PC-9 (cell line): ENCODE data around the gene CTSF. TPM values are rescaled to one million over a fixed set of nuclear protein-coding genes. Genes with fewer than 3 reads are reported as not detected.

Experiments used
- BruUV-seq: library from RNA; stranded (reverse); fragments of 400-500 nt; replicated peaks from 2 replicates; lab custom pipeline; 2021; lab: Mats Ljungman, UMichigan
- CTCF ChIA-PET: fragments of 300-600 bp; sonication (Branson Sonifier 250); formaldehyde crosslinking; loops from one replicate; lab custom pipeline; 2022; ENCODE audit warnings: antibody characterized with exemption; lab: Charles Lee
- POLR2A ChIA-PET: fragments of 300-600 bp; sonication (Branson Sonifier 250); formaldehyde crosslinking; loops from one replicate; lab custom pipeline; 2022; ENCODE audit warnings: antibody characterized with exemption; ENCODE audit not compliant: unreplicated experiment; lab: Charles Lee
- DNase-seq, 2 experiments: peaks; one replicate each; pipeline versions ENCODE4 v3.0.0 to v3.0.0-alpha.2; 2015 to 2022; ENCODE audit warnings: mixed read lengths in 1 of 2
- H2AFZ ChIP-seq: fragments of 200-600 bp; sonication (generic); 2 replicates; pipeline ENCODE4 v1.8.1; 2017; ENCODE audit warnings: antibody characterized with exemption
- H3F3A ChIP-seq: fragments of 200-600 bp; sonication (generic); 2 replicates; pipeline ENCODE4 v1.8.1; 2017; ENCODE audit warnings: antibody characterized with exemption, mild to moderate bottlenecking, low read depth; ENCODE audit not compliant: insufficient read depth
- H3K27ac ChIP-seq: fragments of 200-600 bp; sonication (generic); 2 replicates; pipeline ENCODE4 v1.6.1; 2016; ENCODE audit warnings: mixed run types
- H3K27me3 ChIP-seq: fragments of 200-600 bp; sonication (generic); 2 replicates; pipeline ENCODE4 v1.6.1; 2016; ENCODE audit warnings: low read depth, mixed run types; ENCODE audit not compliant: insufficient read depth
- H3K36me3 ChIP-seq: fragments of 200-600 bp; sonication (generic); 2 replicates; pipeline ENCODE4 v1.6.1; 2016; ENCODE audit warnings: low read depth, mixed run types
- H3K4me1 ChIP-seq: fragments of 200-600 bp; sonication (generic); replicated peaks from 2 replicates; pipeline ENCODE4 v1.6.1; 2016; ENCODE audit warnings: mixed run types; ENCODE audit not compliant: insufficient read depth
- H3K4me2 ChIP-seq: fragments of 200-600 bp; sonication (generic); 2 replicates; pipeline ENCODE4 v1.6.1; 2017; ENCODE audit warnings: mixed run types
- H3K4me3 ChIP-seq: fragments of 200-600 bp; sonication (generic); 2 replicates; pipeline ENCODE4 v1.6.1; 2016; ENCODE audit warnings: mixed run types
- H3K79me2 ChIP-seq: fragments of 200-600 bp; sonication (generic); 2 replicates; pipeline ENCODE4 v1.6.1; 2017; ENCODE audit warnings: low read depth, mixed run types
- H3K9me2 ChIP-seq: fragments of 200-600 bp; sonication (generic); 2 replicates; pipeline ENCODE4 v1.8.1; 2017; ENCODE audit warnings: mild to moderate bottlenecking; ENCODE audit not compliant: insufficient read depth
- H3K9me3 ChIP-seq: fragments of 200-600 bp; sonication (generic); 2 replicates; pipeline ENCODE4 v1.8.1; 2016; ENCODE audit warnings: low read depth; ENCODE audit not compliant: insufficient read depth
- H4K20me1 ChIP-seq: fragments of 200-600 bp; sonication (generic); 2 replicates; pipeline ENCODE4 v1.8.1; 2017; ENCODE audit not compliant: insufficient read depth
- CTCF ChIP-seq: fragments of 200-600 bp; sonication (generic); conservative IDR thresholded peaks from 2 replicates; pipeline ENCODE4 v1.6.1; 2017; ENCODE audit warnings: mixed run types, antibody characterized with exemption, mild to moderate bottlenecking, moderate library complexity
- EZH2 ChIP-seq: fragments of 200-600 bp; sonication (generic); IDR thresholded peaks from 2 replicates; pipeline ENCODE4 v1.8.0; 2017; ENCODE audit warnings: antibody characterized with exemption, low read depth
- intact Hi-C: fragments of 100-400 bp; cut with micrococcal nuclease; formaldehyde crosslinking; loops from one replicate; pipeline ENCODE4 v1.10.0; 2022; ENCODE audit not compliant: unreplicated experiment
- total RNA-seq: library from RNA; stranded (reverse); gene quantifications from 2 replicates; pipeline ENCODE4 v1.2.3, GENCODE V29; 2021

The CTSF gene
- total RNA-seq, 1 experiment from 2014 or later: 34.3 TPM

DNA sequence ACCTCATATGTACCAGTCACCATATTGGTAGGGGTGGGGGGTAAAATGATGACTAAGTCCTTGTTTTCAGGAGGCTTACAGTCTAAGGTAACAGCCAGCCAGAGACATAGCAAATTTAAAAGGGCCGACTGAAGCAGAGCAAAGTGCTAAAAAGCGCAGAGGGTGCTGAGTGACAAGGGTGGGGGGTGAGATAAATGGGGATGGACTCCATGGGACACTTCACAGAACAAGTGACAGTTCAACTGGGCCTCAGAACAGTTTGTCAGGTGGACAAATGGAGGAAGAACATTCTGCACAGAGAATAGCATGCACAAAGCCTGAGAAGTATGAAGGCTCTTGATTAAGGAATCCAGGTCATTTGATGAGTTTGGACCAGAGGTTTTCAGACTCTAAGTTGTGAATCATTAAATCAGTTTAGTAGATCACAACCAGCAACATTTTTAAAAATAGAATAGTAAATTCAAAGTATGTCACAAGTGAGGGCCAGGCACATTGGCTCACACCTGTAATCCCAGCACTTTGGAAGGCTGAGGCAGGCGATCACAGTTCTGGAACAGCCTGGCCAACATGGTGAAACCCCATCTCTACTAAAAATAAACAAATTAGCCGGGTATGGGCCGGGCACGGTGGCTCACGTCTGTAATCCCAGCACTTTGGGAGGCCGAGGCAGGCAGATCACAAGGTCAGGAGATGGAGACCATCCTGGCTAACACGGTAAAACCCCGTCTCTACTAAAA, 43.9 kb downstream of the CTSF start:
- Histone ChIP-seq H3K9me2 (no peaks in the 10 kb centered on the region), H3K36me3 (no peaks in the 10 kb centered on the region; the same call in 1 of the 2 replicates), H3K4me3 (no peak overlapping the region), H3K27me3 (no peaks in the 10 kb centered on the region), H3K4me2 (no peak overlapping the region), H3F3A (no peaks in the 10 kb centered on the region), H3K27ac (no peak overlapping the region), H2AFZ (no peak overlapping the region), H3K9me3 (no peaks in the 10 kb centered on the region), H4K20me1 (no peaks in the 10 kb centered on the region), H3K4me1 (no peaks in the 10 kb centered on the region), H3K79me2 (no peaks in the 10 kb centered on the region)
- intact Hi-C loops: no loop called here
- DNase-seq: no peak
- ChIA-PET POLR2A (no interaction called here), CTCF (no interaction called here)
- TF ChIP-seq EZH2 (no peak), CTCF (no peak)
- no TSS peak for BruUV-seq

DNA sequence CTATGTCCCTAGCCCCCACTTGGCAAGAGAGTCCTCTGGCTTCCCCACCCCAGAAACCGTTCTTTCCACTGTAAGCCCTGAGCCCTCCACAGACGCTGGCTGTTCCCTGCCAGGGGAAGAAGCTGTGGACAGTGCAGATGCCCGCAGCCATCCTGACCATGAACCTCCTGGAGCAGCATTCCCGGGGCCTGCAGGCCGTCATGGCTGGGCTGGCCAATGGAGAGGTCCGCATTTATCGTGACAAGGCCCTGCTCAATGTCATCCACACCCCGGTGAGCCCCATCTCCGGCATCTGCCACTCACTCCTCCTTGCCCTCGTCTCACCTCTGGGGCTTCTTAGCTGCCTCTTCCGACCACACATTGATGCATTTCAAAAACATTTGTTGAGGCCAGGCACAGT, 44.8 kb downstream of the CTSF start:
- Histone ChIP-seq H3K4me2 (no peak overlapping the region), H3K36me3 (no peaks in the 10 kb centered on the region; the same call in 1 of the 2 replicates), H3K4me1 (no peaks in the 10 kb centered on the region), H3K4me3 (no peak overlapping the region), H3K9me2 (no peaks in the 10 kb centered on the region), H3K27me3 (no peaks in the 10 kb centered on the region), H4K20me1 (no peaks in the 10 kb centered on the region), H3K9me3 (no peaks in the 10 kb centered on the region), H3K27ac (no peak overlapping the region), H3F3A (no peaks in the 10 kb centered on the region), H3K79me2 (no peaks in the 10 kb centered on the region), H2AFZ (no peak overlapping the region)
- no TSS peak for BruUV-seq
- DNase-seq: no peak
- TF ChIP-seq CTCF: no peak
- TF ChIP-seq EZH2: no peak
- ChIA-PET CTCF (no interaction called here), POLR2A (interaction anchor here (0.7 kb wide), 1 partner anchor 70 kb away, joined by 3 read pairs; no protein-coding TSS in a partner anchor)
- intact Hi-C loops: no loop called here

Other genes starting within 250 kb of the CTSF start
- 15.5 and 19.5 TPM in 2 replicates for gene RIN1, start 232.2 kb downstream of the CTSF start, total RNA-seq
- 43.2 and 54.3 TPM in 2 replicates for gene BRMS1, start 223.5 kb downstream of the CTSF start, total RNA-seq
- gene B4GAT1, start 221.0 kb downstream of the CTSF start, total RNA-seq: 22.8 and 28.5 TPM in 2 replicates
- gene SLC29A2, start 196.8 kb downstream of the CTSF start, total RNA-seq: 28.9 and 36.1 TPM in 2 replicates
- not detected in 2 replicates for gene NPAS4, start 147.6 kb downstream of the CTSF start, total RNA-seq
- 138 and 140 TPM in 2 replicates for gene MRPL11, start 129.8 kb downstream of the CTSF start, total RNA-seq
- 14.0 and 18.0 TPM in 2 replicates for gene PELI3, start 101.7 kb downstream of the CTSF start, total RNA-seq
- 76.2 and 80.0 TPM in 2 replicates for gene DPP3, start 88.2 kb downstream of the CTSF start, total RNA-seq
- 56.1 and 63.4 TPM in 2 replicates for gene BBS1, start 58.0 kb downstream of the CTSF start, total RNA-seq
- gene ZDHHC24, start 22.6 kb downstream of the CTSF start, total RNA-seq: 19.4 and 28.7 TPM in 2 replicates
- not detected in 2 replicates for gene ACTN3, start 21.7 kb downstream of the CTSF start, total RNA-seq
- 0.83 and 1.0 TPM in 2 replicates for gene CCDC87, start 24.5 kb upstream of the CTSF start, total RNA-seq
- gene CCS, start 24.6 kb upstream of the CTSF start, total RNA-seq: 47.2 and 61.0 TPM in 2 replicates
- 108 and 112 TPM in 2 replicates for gene RBM14, start 48.0 kb upstream of the CTSF start, total RNA-seq
- gene RBM4, start 70.1 kb upstream of the CTSF start, total RNA-seq: 131 and 140 TPM in 2 replicates
- 17.8 and 24.8 TPM in 2 replicates for gene RBM4B, start 109.3 kb upstream of the CTSF start, total RNA-seq
- gene SPTBN2, start 160.6 kb upstream of the CTSF start, total RNA-seq: 51.0 and 66.8 TPM in 2 replicates